Aorta (tissue), 5 donors: Measurements from ENCODE around the gene ATG7. TPM values are rescaled to one million over a fixed set of nuclear protein-coding genes. Genes with fewer than 3 reads are reported as not detected.

Source experiments
- ATAC-seq: fragments of 200-7000 bp; cut with Tn5 transposase; one replicate; pipeline ENCODE4 v1.9.1; 2022; ENCODE audit warnings: moderate library complexity; ENCODE audit not compliant: low FRiP score
- DNase-seq, 2 donors: peaks; one replicate each; pipeline ENCODE4 v3.0.0-alpha.2; 2020
- H3K27ac ChIP-seq, 2 donors: one replicate each; pipeline ENCODE4 v1.5.1; 2013; ENCODE audit warnings: low read length in 2 of 2, mild to moderate bottlenecking in 2 of 2, moderate library complexity in 2 of 2, control low read depth in 1 of 2, inconsistent platforms in 1 of 2, low read depth in 1 of 2
- H3K27me3 ChIP-seq, 2 donors: one replicate each; pipeline ENCODE4 v1.6.1; 2013; ENCODE audit warnings: control low read depth in 1 of 2, low read length in 1 of 2, mild to moderate bottlenecking in 1 of 2, moderate library complexity in 1 of 2; ENCODE audit not compliant: insufficient read depth in 2 of 2, control insufficient read depth in 1 of 2
- H3K36me3 ChIP-seq, 2 donors: one replicate each; pipeline ENCODE4 v1.6.1; 2013; ENCODE audit warnings: control low read depth in 1 of 2, low read length in 1 of 2, mild to moderate bottlenecking in 1 of 2; ENCODE audit not compliant: insufficient read depth in 2 of 2, control insufficient read depth in 1 of 2
- H3K4me1 ChIP-seq, 2 donors: one replicate each; pipeline ENCODE4 v1.6.1; 2013; ENCODE audit warnings: low read length in 2 of 2, control low read depth in 1 of 2, mild to moderate bottlenecking in 1 of 2, moderate library complexity in 1 of 2; ENCODE audit not compliant: insufficient read depth in 2 of 2, control insufficient read depth in 1 of 2
- H3K4me3 ChIP-seq, 2 donors: one replicate each; pipeline ENCODE4 v1.5.1; 2013; ENCODE audit warnings: low read length in 2 of 2, control low read depth in 1 of 2, mild to moderate bottlenecking in 1 of 2
- H3K9me3 ChIP-seq: one replicate; pipeline ENCODE4 v1.6.1; 2013; ENCODE audit warnings: mild to moderate bottlenecking, low read length; ENCODE audit not compliant: control insufficient read depth
- WGBS, 2 donors: extraction: QIAGEN DNeasy Blood & Tissue Kit; methylation state at CpG; one replicate each; pipeline ENCODE4 v1.1.7; 2013; 5-methylcytosine and 5-hydroxymethylcytosine counted together
- intact Hi-C, 2 donors: fragments of 100-400 bp; cut with DNase I; formaldehyde crosslinking; loops; one replicate each; pipeline versions ENCODE4 v1.14.2 to v1.15.0; 2022
- polyA plus RNA-seq, 2 donors: library from polyadenylated mRNA; stranded (reverse); fragments of 200-250 nt; gene quantifications; one replicate each; pipeline ENCODE4 v1.2.3, GENCODE V29; 2013
- total RNA-seq, 2 donors: library from RNA; stranded (reverse); fragmentation: NEBNext Ultra II Directional; extraction: Animal tissue kit (Norgen Biotek cat#: 25700); gene quantifications; one replicate each; pipeline ENCODE4 v1.2.1, GENCODE V29; 2021
- donor health status: healthy with polysubstance abuse.
- donor health status: Bipolar disorder and iron deficiency.
- donor health status: DM: no; HTN: no; CAD: no.
- donor health status: DM: no; HTN: no; CAD: no.
- donor health status: DM: yes; HTN: yes; CAD: no.

Gene ATG7
- total and polyA plus RNA-seq, 4 donors: 5.1 to 84.1 (median 29.1) TPM

GRCh38 chr3:11447584-11448200, 175.5 kb downstream of the ATG7 start:
- Histone ChIP-seq H3K4me3 (no peak overlapping the region), H3K9me3 (no peaks in the 10 kb centered on the region), H3K27me3 (no peaks in the 10 kb centered on the region), H3K36me3 (no peaks in the 10 kb centered on the region), H3K27ac (no peak overlapping the region), H3K4me1 (peaks cover 2 to 4% of the 10 kb centered on the region in 2 donors)
- intact Hi-C loops: no loop called here
- 38 to 48% methylated on average over 2 of the region's 2 CpGs for WGBS, 2 donors
- ATAC-seq (no peak), DNase-seq (no peak)

GRCh38 chr3:11450015-11450414, 177.8 kb downstream of the ATG7 start:
- DNase-seq (no peak), ATAC-seq (no peak)
- no peak overlapping the region for H3K4me3 ChIP-seq
- H3K27me3 ChIP-seq: no peaks in the 10 kb centered on the region
- no peaks in the 10 kb centered on the region for H3K36me3 ChIP-seq
- intact Hi-C loops: no loop called here
- H3K9me3 ChIP-seq: no peaks in the 10 kb centered on the region
- WGBS, 2 donors: 92 to 93% methylated on average over 2 of the region's 2 CpGs
- H3K27ac ChIP-seq: no peak overlapping the region
- peaks cover 4 to 6% of the 10 kb centered on the region in 2 donors for H3K4me1 ChIP-seq

- no peak for DNase-seq
- no peak overlapping the region for H3K27ac ChIP-seq
- no peak for ATAC-seq
Measured at GRCh38 chr3:11452312-11452711, 180.1 kb downstream of the ATG7 start.

GRCh38 chr3:11452885-11453847, 181.0 kb downstream of the ATG7 start:
- ATAC-seq: peak; percentile 82
- H3K27me3 ChIP-seq: no peaks in the 10 kb centered on the region
- no peaks in the 10 kb centered on the region for H3K9me3 ChIP-seq
- no peak overlapping the region for H3K4me3 ChIP-seq
- WGBS, 2 donors: 51 to 53% methylated on average over 14 of the region's 14 CpGs
- H3K27ac ChIP-seq: no peak overlapping the region
- H3K4me1 ChIP-seq: peaks cover 2 to 3% of the 10 kb centered on the region in 2 donors
- no peaks in the 10 kb centered on the region for H3K36me3 ChIP-seq
- DNase-seq: peak in 1 of 2 donors; percentile 56
- intact Hi-C loops: no loop called here

More at GRCh38 chr3:11452312-11452711, 180.1 kb downstream of the ATG7 start:
- Histone ChIP-seq H3K27me3 (no peaks in the 10 kb centered on the region), H3K4me1 (peaks cover 2 to 3% of the 10 kb centered on the region in 2 donors), H3K4me3 (no peak overlapping the region), H3K36me3 (no peaks in the 10 kb centered on the region), H3K9me3 (no peaks in the 10 kb centered on the region)
- intact Hi-C loops: no loop called here
- WGBS, 2 donors: 97 to 100% methylated on average over 5 of the region's 5 CpGs

- H3K4me3 ChIP-seq: no peak overlapping the region
- intact Hi-C loops: no loop called here
- no peaks in the 10 kb centered on the region for H3K27me3 ChIP-seq
- H3K9me3 ChIP-seq: no peaks in the 10 kb centered on the region
- 92 to 96% methylated on average over 5 of the region's 5 CpGs for WGBS, 2 donors
- H3K27ac ChIP-seq: no peak overlapping the region
- H3K36me3 ChIP-seq: peaks cover 0 to 2% of the 10 kb centered on the region in 2 donors
- ATAC-seq (no peak), DNase-seq (no peak)
- H3K4me1 ChIP-seq: peaks cover 2 to 3% of the 10 kb centered on the region in 2 donors
Measured at GRCh38 chr3:11455956-11456355, 183.8 kb downstream of the ATG7 start.

GRCh38 chr3:11457135-11457534, 184.9 kb downstream of the ATG7 start:
- intact Hi-C loops: no loop called here
- peaks cover 0 to 2% of the 10 kb centered on the region in 2 donors for H3K36me3 ChIP-seq
- no peaks in the 10 kb centered on the region for H3K27me3 ChIP-seq
- no peaks in the 10 kb centered on the region for H3K9me3 ChIP-seq
- DNase-seq (no peak), ATAC-seq (no peak)
- peaks cover 3% of the 10 kb centered on the region in 2 donors for H3K4me1 ChIP-seq
- WGBS, 2 donors: 91 to 95% methylated on average over 4 of the region's 4 CpGs
- no peak overlapping the region for H3K4me3 ChIP-seq
- no peak overlapping the region for H3K27ac ChIP-seq

- no peaks in the 10 kb centered on the region for H3K27me3 ChIP-seq
- DNase-seq (no peak), ATAC-seq (no peak)
- peaks cover 0 to 3% of the 10 kb centered on the region in 2 donors for H3K4me1 ChIP-seq
- no peak overlapping the region for H3K27ac ChIP-seq
- H3K36me3 ChIP-seq: peaks cover 0 to 2% of the 10 kb centered on the region in 2 donors
- intact Hi-C loops: no loop called here
- H3K9me3 ChIP-seq: no peaks in the 10 kb centered on the region
- H3K4me3 ChIP-seq: no peak overlapping the region
- 55 to 63% methylated on average over 3 of the region's 3 CpGs for WGBS, 2 donors
Measured at GRCh38 chr3:11459186-11459824, 187.1 kb downstream of the ATG7 start.

- H3K9me3 ChIP-seq: no peaks in the 10 kb centered on the region
- H3K27ac ChIP-seq: no peak overlapping the region
- WGBS, 2 donors: 91 to 94% methylated on average over 3 of the region's 3 CpGs
- H3K36me3 ChIP-seq: peaks cover 0 to 2% of the 10 kb centered on the region in 2 donors
- no peaks in the 10 kb centered on the region for H3K27me3 ChIP-seq
- peaks cover 0 to 3% of the 10 kb centered on the region in 2 donors for H3K4me1 ChIP-seq
- H3K4me3 ChIP-seq: no peak overlapping the region
- ATAC-seq (no peak), DNase-seq (no peak)
- intact Hi-C loops: loop anchor here in 1 of 2 donors (10.0 kb wide), 1 partner anchor 76 kb away; no protein-coding TSS in a partner anchor
Measured at GRCh38 chr3:11461226-11461625, 189.0 kb downstream of the ATG7 start.
